Measurements from ENCODE around the gene LGI1. TPM values are rescaled to one million over a fixed set of nuclear protein-coding genes. Genes with fewer than 3 reads are reported as not detected.
A peak's percentile ranks its signal among the peaks of the same experiment; 100 is the strongest.

The LGI1 gene
- polyA plus RNA-seq, 1 donor from 2014 or later = 2.1 TPM

DNA sequence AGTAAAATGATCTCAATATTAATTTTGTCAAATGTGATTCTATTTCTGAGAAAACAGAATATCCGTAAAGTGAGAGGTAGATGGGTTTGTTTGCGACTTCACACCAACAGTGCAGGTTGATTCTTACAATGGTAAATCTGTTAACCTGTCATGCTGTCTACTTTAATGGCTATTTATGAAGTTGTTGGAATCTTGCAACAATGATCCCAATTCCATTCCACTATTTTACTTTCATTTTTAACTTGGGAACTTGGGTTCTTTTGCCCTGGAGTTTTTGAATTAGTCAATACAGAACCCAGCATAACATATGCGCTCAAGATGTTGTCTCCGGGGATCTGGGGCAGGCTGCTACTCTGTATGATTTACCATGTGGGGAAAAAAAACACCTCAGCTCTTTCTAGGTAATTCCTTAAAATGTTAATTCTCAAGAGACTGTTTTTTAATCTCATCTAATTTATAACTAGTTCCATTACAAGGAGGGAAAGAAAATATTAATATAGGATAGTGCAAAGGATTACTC is 1.2 kb downstream of the LGI1 start:
- H3F3A ChIP-seq (ENCODE audit: insufficient read depth, low read length, poor library complexity, severe bottlenecking) = no peaks in the 10 kb centered on the region
- no peak overlapping the region for H3K9ac ChIP-seq (ENCODE audit: low read length)
- TF ChIP-seq TAF1 (IDR thresholded peaks at IDR 0.05; ENCODE audit: low read depth) (no peak), POLR2AphosphoS5 (IDR thresholded peaks at IDR 0.05) (no peak), REST (IDR thresholded peaks at IDR 0.05; ENCODE audit: borderline replicate concordance) (no peak), EZH2 (IDR thresholded peaks at IDR 0.05; ENCODE audit: borderline replicate concordance, insufficient read depth, low read length, poor library complexity, severe bottlenecking) (no peak), SMC3 (conservative IDR thresholded peaks at IDR 0.05; ENCODE audit: poor library complexity) (no peak), EP300 (conservative IDR thresholded peaks at IDR 0.05; ENCODE audit: poor library complexity, severe bottlenecking) (no peak), MXI1 (conservative IDR thresholded peaks at IDR 0.05; ENCODE audit: poor library complexity, severe bottlenecking) (no peak), RAD21 (conservative IDR thresholded peaks at IDR 0.05) (no peak)
- TF ChIP-seq, protein P1, sequence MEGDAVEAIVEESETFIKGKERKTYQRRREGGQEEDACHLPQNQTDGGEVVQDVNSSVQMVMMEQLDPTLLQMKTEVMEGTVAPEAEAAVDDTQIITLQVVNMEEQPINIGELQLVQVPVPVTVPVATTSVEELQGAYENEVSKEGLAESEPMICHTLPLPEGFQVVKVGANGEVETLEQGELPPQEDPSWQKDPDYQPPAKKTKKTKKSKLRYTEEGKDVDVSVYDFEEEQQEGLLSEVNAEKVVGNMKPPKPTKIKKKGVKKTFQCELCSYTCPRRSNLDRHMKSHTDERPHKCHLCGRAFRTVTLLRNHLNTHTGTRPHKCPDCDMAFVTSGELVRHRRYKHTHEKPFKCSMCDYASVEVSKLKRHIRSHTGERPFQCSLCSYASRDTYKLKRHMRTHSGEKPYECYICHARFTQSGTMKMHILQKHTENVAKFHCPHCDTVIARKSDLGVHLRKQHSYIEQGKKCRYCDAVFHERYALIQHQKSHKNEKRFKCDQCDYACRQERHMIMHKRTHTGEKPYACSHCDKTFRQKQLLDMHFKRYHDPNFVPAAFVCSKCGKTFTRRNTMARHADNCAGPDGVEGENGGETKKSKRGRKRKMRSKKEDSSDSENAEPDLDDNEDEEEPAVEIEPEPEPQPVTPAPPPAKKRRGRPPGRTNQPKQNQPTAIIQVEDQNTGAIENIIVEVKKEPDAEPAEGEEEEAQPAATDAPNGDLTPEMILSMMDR (IDR thresholded peaks at IDR 0.05; ENCODE audit: poor library complexity, severe bottlenecking) = no peak
- no peaks in the 10 kb centered on the region for H3K36me3 ChIP-seq (ENCODE audit: insufficient read depth, low read length)
- no peak overlapping the region for H3K4me3 ChIP-seq (ENCODE audit: low read length)
- H3K79me2 ChIP-seq (replicated peaks; ENCODE audit: insufficient read depth, low read length) = no peaks in the 10 kb centered on the region
- no peaks in the 10 kb centered on the region for H3K27me3 ChIP-seq (ENCODE audit: insufficient read depth, low read depth, low read length)
- no peaks in the 10 kb centered on the region for H3K9me3 ChIP-seq (ENCODE audit: low read length)
- no peaks in the 10 kb centered on the region for H4K20me1 ChIP-seq (ENCODE audit: insufficient read depth)
- H2AFZ ChIP-seq (ENCODE audit: low read depth, low read length) = no peak overlapping the region
- peak overlapping the region; percentile 1 for H3K4me2 ChIP-seq (ENCODE audit: low read length)
- no peak overlapping the region for H3K27ac ChIP-seq (ENCODE audit: low read length)
- H3K9me2 ChIP-seq (ENCODE audit: insufficient read depth, low read length) = no peaks in the 10 kb centered on the region

DNA sequence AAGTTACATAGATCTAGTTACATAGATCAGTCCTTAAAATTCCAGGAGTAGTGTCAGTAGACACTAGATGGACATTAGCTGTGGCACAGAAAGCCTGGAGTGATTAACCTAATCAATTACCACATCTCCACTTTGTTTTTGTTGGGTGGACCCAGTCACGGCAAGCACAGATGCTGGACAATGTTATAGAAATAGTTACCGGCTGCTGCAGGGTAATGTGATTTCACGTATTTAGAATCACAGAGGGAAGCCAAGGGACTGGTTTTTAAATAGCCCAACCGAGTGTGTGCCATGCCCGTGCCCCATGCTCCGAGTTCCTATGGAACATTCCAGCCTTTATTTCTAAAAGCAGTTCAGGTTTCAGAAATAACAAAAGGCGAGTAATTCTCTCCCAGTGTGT is 2.8 kb downstream of the LGI1 start:
- H2AFZ ChIP-seq (ENCODE audit: low read depth, low read length) = no peak overlapping the region
- no peak overlapping the region for H3K27ac ChIP-seq (ENCODE audit: low read length)
- H3F3A ChIP-seq (ENCODE audit: insufficient read depth, low read length, poor library complexity, severe bottlenecking) = no peaks in the 10 kb centered on the region
- H3K36me3 ChIP-seq (ENCODE audit: insufficient read depth, low read length) = no peaks in the 10 kb centered on the region
- no peaks in the 10 kb centered on the region for H3K27me3 ChIP-seq (ENCODE audit: insufficient read depth, low read depth, low read length)
- H3K9ac ChIP-seq (ENCODE audit: low read length) = no peak overlapping the region
- TF ChIP-seq TAF1 (IDR thresholded peaks at IDR 0.05; ENCODE audit: low read depth) (no peak), RAD21 (conservative IDR thresholded peaks at IDR 0.05) (no peak), REST (IDR thresholded peaks at IDR 0.05; ENCODE audit: borderline replicate concordance) (no peak), EP300 (conservative IDR thresholded peaks at IDR 0.05; ENCODE audit: poor library complexity, severe bottlenecking) (no peak), EZH2 (IDR thresholded peaks at IDR 0.05; ENCODE audit: borderline replicate concordance, insufficient read depth, low read length, poor library complexity, severe bottlenecking) (no peak), POLR2AphosphoS5 (IDR thresholded peaks at IDR 0.05) (no peak), MXI1 (conservative IDR thresholded peaks at IDR 0.05; ENCODE audit: poor library complexity, severe bottlenecking) (no peak), SMC3 (conservative IDR thresholded peaks at IDR 0.05; ENCODE audit: poor library complexity) (no peak)
- TF ChIP-seq, protein P1 (IDR thresholded peaks at IDR 0.05; ENCODE audit: poor library complexity, severe bottlenecking) = no peak
- H3K4me3 ChIP-seq (ENCODE audit: low read length) = no peak overlapping the region
- H3K4me2 ChIP-seq (ENCODE audit: low read length) = no peak overlapping the region
- H3K9me3 ChIP-seq (ENCODE audit: low read length) = no peaks in the 10 kb centered on the region
- H3K79me2 ChIP-seq (replicated peaks; ENCODE audit: insufficient read depth, low read length) = no peaks in the 10 kb centered on the region
- no peaks in the 10 kb centered on the region for H4K20me1 ChIP-seq (ENCODE audit: insufficient read depth)
- H3K9me2 ChIP-seq (ENCODE audit: insufficient read depth, low read length) = no peaks in the 10 kb centered on the region
